WERI-Rb-1 (cell line): ENCODE data around the gene AKAP13.

Experiments used
- DNase-seq: peaks from one replicate; pipeline ENCODE4 v3.0.0-alpha.2; 2020
- H3K27ac ChIP-seq: fragments of 250-450 bp; sonication (Bioruptor Pico); 2 replicates; pipeline ENCODE4 v1.5.1; 2020; ENCODE audit warnings: mild to moderate bottlenecking, moderate library complexity
- H3K27me3 ChIP-seq: fragments of 250-450 bp; sonication (Bioruptor Pico); 2 replicates; pipeline ENCODE4 v1.5.1; 2021; ENCODE audit warnings: mild to moderate bottlenecking, low read depth, moderate library complexity; ENCODE audit not compliant: insufficient read depth, severe bottlenecking
- H3K36me3 ChIP-seq: fragments of 250-450 bp; sonication (Bioruptor Pico); 2 replicates; pipeline ENCODE4 v1.5.1; 2020; ENCODE audit warnings: mild to moderate bottlenecking, moderate library complexity
- H3K4me3 ChIP-seq: 2 replicates; pipeline ENCODE4 v1.5.1; 2011; ENCODE audit warnings: low read depth, mild to moderate bottlenecking, control low read depth, low read length
- H3K9me3 ChIP-seq: fragments of 250-450 bp; sonication (Bioruptor Pico); 2 replicates; pipeline ENCODE4 v1.5.1; 2021; ENCODE audit warnings: mild to moderate bottlenecking, moderate library complexity; ENCODE audit not compliant: severe bottlenecking
- TF ChIP-seq, protein P1 (sequence below): IDR thresholded peaks from 2 replicates; pipeline ENCODE4 v1.5.1; 2011; ENCODE audit warnings: low read depth, mild to moderate bottlenecking, control low read depth, inconsistent platforms, low read length

Gene AKAP13

DNA sequence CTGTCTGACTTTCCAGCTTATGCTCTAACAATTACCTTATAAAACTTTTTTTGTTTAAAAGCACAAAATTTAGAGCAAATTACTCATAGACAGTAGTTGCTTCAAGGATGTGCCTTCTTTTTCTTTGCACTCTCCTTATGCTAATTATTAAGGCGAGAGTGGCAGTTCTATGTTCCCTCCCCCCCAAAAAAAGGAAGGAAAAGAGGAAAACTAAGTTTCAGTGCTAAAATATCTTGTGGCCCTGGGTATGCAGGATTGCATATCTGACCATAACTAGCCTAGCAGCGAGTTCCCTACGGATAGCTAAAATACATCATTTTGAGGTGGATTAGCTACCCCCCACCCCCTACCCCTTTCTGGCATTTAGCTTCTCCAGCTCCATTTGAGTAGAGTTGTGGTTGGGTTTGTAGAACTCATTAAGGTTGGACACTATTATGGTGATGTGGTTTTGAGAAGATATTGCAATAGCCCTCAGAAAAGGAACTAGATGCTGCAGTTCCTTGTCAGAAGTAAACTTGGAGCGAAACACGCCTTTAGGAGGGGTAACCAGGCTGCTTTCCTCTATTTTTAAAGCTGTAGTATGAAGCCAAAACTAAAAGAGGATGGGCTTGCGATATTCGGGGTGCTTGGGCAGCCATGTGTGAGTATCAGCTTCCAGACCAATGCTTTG, 174.6 kb downstream of the AKAP13 start:
- no peak overlapping the region for H3K4me3 ChIP-seq

DNA sequence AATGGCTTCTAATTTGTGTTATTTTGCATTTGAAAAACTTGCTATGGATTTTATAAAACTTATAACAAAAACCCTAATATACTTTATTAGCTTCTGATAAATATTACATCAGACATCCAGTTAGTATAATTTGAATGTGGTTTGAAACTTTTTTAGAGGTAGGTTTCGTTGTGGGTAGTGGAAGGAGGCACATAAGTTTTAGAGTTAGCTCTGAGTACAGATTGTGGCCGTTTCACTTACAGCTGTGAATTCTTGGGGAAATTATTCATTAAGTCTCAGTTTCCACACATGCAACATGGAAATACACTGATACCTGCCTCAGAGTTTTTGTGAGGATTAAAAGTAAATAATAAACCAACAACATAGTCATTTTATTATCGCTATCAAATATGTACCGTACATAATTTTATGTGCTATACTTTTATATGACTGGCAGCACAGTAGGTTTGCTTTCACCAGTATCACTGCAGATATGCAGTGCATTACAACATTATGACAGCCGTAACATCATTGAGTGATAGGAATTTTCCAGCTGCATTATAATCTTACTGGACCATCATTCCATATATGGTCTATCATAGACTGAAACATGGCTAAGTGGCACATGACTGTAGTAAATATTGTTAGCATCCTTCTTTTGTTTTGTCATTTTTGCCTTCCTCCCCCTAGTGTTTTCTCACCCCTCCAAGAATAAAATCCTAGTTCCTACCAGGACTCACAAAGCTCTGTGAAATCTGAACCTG, 175.6 kb downstream of the AKAP13 start:
- no peak for DNase-seq
- H3K4me3 ChIP-seq = no peak overlapping the region
- no peaks in the 10 kb centered on the region for H3K27me3 ChIP-seq
- H3K27ac ChIP-seq = no peak overlapping the region
- H3K36me3 ChIP-seq = peaks cover 65% of the 10 kb centered on the region
- TF ChIP-seq, protein P1, sequence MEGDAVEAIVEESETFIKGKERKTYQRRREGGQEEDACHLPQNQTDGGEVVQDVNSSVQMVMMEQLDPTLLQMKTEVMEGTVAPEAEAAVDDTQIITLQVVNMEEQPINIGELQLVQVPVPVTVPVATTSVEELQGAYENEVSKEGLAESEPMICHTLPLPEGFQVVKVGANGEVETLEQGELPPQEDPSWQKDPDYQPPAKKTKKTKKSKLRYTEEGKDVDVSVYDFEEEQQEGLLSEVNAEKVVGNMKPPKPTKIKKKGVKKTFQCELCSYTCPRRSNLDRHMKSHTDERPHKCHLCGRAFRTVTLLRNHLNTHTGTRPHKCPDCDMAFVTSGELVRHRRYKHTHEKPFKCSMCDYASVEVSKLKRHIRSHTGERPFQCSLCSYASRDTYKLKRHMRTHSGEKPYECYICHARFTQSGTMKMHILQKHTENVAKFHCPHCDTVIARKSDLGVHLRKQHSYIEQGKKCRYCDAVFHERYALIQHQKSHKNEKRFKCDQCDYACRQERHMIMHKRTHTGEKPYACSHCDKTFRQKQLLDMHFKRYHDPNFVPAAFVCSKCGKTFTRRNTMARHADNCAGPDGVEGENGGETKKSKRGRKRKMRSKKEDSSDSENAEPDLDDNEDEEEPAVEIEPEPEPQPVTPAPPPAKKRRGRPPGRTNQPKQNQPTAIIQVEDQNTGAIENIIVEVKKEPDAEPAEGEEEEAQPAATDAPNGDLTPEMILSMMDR = no peak
- H3K9me3 ChIP-seq = no peaks in the 10 kb centered on the region

More for the DNA sequence above, 174.6 kb downstream of the AKAP13 start:
- peaks cover 76% of the 10 kb centered on the region for H3K36me3 ChIP-seq
- no peak for DNase-seq
- TF ChIP-seq, protein P1 = no peak
- no peak overlapping the region for H3K27ac ChIP-seq
- no peaks in the 10 kb centered on the region for H3K27me3 ChIP-seq
- no peaks in the 10 kb centered on the region for H3K9me3 ChIP-seq

DNA sequence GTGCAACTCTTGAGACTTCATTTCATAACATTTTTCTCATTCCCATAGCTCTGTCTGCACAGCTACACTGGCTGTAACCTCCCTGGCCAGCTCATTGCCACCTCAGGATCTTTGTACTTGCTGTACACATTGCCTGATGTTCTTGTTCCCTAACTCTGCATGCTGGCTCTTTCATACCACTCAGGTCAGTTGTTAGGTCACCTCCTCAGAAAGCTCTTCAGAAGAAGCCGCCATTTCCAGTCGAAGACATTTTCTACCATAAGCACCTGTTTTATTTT, 176.2 kb downstream of the AKAP13 start:
- Histone ChIP-seq H3K27me3 (no peaks in the 10 kb centered on the region), H3K4me3 (no peak overlapping the region), H3K36me3 (peaks cover 65% of the 10 kb centered on the region), H3K27ac (no peak overlapping the region), H3K9me3 (no peaks in the 10 kb centered on the region)
- no peak for DNase-seq
- TF ChIP-seq, protein P1 = no peak

DNA sequence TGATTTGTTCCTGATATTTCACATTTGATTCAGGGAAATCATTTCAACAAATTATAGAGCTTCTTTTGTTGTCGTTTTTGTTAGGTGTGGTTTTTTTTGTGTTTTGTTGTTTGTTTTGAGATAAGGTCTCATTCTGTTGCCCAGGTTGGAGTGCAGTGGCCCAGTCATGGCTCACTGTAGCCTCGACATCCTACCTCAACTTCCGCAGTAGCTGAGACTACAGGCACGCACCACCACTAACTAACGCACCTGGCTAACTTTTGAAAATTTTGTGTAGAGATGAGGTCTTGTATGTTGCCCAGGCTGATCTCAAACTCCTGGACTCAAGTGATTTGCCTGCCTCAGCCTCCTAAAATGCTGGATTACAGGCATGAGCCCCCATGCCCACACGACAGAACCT, 177.0 kb downstream of the AKAP13 start:
- H3K27me3 ChIP-seq = no peaks in the 10 kb centered on the region
- TF ChIP-seq, protein P1 = no peak
- peaks cover 64% of the 10 kb centered on the region for H3K36me3 ChIP-seq
- H3K4me3 ChIP-seq = no peak overlapping the region
- H3K9me3 ChIP-seq = no peaks in the 10 kb centered on the region
- H3K27ac ChIP-seq = no peak overlapping the region
- no peak for DNase-seq

DNA sequence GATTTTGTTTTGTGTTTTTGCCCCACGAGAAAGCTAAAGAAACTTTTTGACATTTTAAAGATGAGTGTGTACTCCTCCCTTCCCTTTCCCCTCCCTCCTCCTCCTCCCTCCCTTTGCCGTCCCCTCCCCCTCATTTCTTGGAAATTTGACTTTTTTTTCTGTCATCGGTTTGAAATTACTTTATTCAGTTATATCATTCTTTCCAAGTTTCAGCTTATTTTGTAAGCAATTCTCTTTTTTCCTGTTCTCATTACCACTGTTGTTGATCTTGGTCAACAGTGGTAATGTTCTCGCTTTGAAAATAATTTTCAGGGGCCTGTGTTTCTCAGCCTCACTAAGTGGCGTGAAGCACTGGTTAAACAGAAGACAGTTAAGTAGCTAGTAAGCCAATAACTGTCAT, 178.4 kb downstream of the AKAP13 start:
- DNase-seq = no peak
- no peaks in the 10 kb centered on the region for H3K9me3 ChIP-seq
- no peak overlapping the region for H3K4me3 ChIP-seq
- H3K36me3 ChIP-seq = peaks cover 54% of the 10 kb centered on the region
- no peaks in the 10 kb centered on the region for H3K27me3 ChIP-seq
- no peak overlapping the region for H3K27ac ChIP-seq
- TF ChIP-seq, protein P1 = no peak
